Measurements from ENCODE around the gene SYT17.

- TF ChIP-seq ZFP30 (CRISPR knock-in tag; IDR thresholded peaks at IDR 0.05), result no peak
- no peak for TF ChIP-seq ARNTL (CRISPR knock-in tag; IDR thresholded peaks at IDR 0.05; ENCODE audit: borderline replicate concordance, low read depth)
- no peak for TF ChIP-seq PATZ1 (CRISPR knock-in tag; IDR thresholded peaks at IDR 0.05; ENCODE audit: borderline replicate concordance)
- no peak for TF ChIP-seq SNAI2 (CRISPR knock-in tag; IDR thresholded peaks at IDR 0.05)
- TF ChIP-seq ESRRG (CRISPR knock-in tag; IDR thresholded peaks at IDR 0.05), result no peak
- TF ChIP-seq RARB (CRISPR knock-in tag; IDR thresholded peaks at IDR 0.05), result no peak
- TF ChIP-seq GLIS3 (CRISPR knock-in tag; IDR thresholded peaks at IDR 0.05), result no peak
- no peak for TF ChIP-seq OSR1 (CRISPR knock-in tag; IDR thresholded peaks at IDR 0.05)
- no peak for TF ChIP-seq CSDC2 (CRISPR knock-in tag; IDR thresholded peaks at IDR 0.05)
These were observed 67.4 kb downstream of the SYT17 start for GRCh38 chr16:19235478-19235877.
